Fibroblast of skin of scalp (primary cell): Measurements from ENCODE around the gene SLFN5.
"Not testable (repeated sequence)": the region's sequence is repeated elsewhere in the genome, so short reads cannot be mapped to it uniquely, and the experiment has no call there.

Experiments
- DNase-seq: peaks from one replicate; pipeline ENCODE4 v3.0.0-alpha.2; 2013

Gene SLFN5

GRCh38 chr17:35293151-35293847 is 50.4 kb downstream of the SLFN5 start:
- DNase-seq: peak; percentile 46

- DNase-seq: no peak
Observed at GRCh38 chr17:35294756-35295155, 51.9 kb downstream of the SLFN5 start.

GRCh38 chr17:35295686-35296085 is 52.8 kb downstream of the SLFN5 start:
- peak; percentile 37 for DNase-seq

GRCh38 chr17:35297666-35298065 is 54.8 kb downstream of the SLFN5 start:
- peak; percentile 65 for DNase-seq

GRCh38 chr17:35298639-35299038 is 55.8 kb downstream of the SLFN5 start:
- DNase-seq: no peak

- DNase-seq: peak; percentile 19
Observed at GRCh38 chr17:35299135-35299534, 56.3 kb downstream of the SLFN5 start.

- not testable (repeated sequence) for DNase-seq
Observed at GRCh38 chr17:35309345-35309744, 66.5 kb downstream of the SLFN5 start.

GRCh38 chr17:35312346-35312745 is 69.5 kb downstream of the SLFN5 start:
- no peak for DNase-seq

GRCh38 chr17:35312790-35313711 is 70.2 kb downstream of the SLFN5 start:
- DNase-seq: peak; percentile 73

GRCh38 chr17:35313875-35314409 is 71.1 kb downstream of the SLFN5 start:
- no peak for DNase-seq

- peak; percentile 20 for DNase-seq
Observed at GRCh38 chr17:35314415-35315216, 71.7 kb downstream of the SLFN5 start.

GRCh38 chr17:35315283-35315682 is 72.4 kb downstream of the SLFN5 start:
- DNase-seq: peak; percentile 93

- no peak for DNase-seq
Observed at GRCh38 chr17:35315971-35316370, 73.1 kb downstream of the SLFN5 start.

- DNase-seq: no peak
Observed at GRCh38 chr17:35322749-35323148, 79.9 kb downstream of the SLFN5 start.
